H1 (cell line): ENCODE data around the gene CGREF1. TPM values are rescaled to one million over a fixed set of nuclear protein-coding genes. Genes with fewer than 3 reads are reported as not detected.

Source experiments
- CHD7 ChIP-seq: fragments of 300-600 bp; sonication (generic); IDR thresholded peaks from 2 replicates; pipeline ENCODE4 v1.7.1; 2012; ENCODE audit warnings: low read length, moderate library complexity, mild to moderate bottlenecking, inconsistent platforms; ENCODE audit not compliant: insufficient replicate concordance
- polyA plus RNA-seq, 7 experiments: library from polyadenylated mRNA; depleted of rRNA in 3 of 7; stranded (reverse) in 5 of 7; unstranded in 2 of 7; fragments of >200 nt in 5 of 7; fragments of 200-250 nt in 2 of 7; gene quantifications; 1 replicate in 5 of 7; 2 replicates in 1 of 7; 4 replicates in 1 of 7; pipeline versions ENCODE4 v1.2.1 to v1.2.3, GENCODE V29; 2011 to 2013; ENCODE audit warnings: missing spikeins in 2 of 7, mixed read lengths in 2 of 7
- total RNA-seq: library from RNA; stranded (reverse); fragmentation: NEBNext Ultra II Directional; extraction: Animal tissue kit (Norgen Biotek cat#: 25700); gene quantifications from 2 replicates; pipeline ENCODE4 v1.2.1, GENCODE V29; 2021

Gene CGREF1
- total and polyA plus RNA-seq, 2 of the 8 experiments (the other 6 are each of a cell fraction or from before 2014, with no cell fraction given) = 2.5 to 3.4 TPM

- no peak for TF ChIP-seq CHD7
Measured at GRCh38 chr2:27097341-27097740, 21.6 kb downstream of the CGREF1 start (continued).
